Pancreas (tissue), 10 donors: Measurements from ENCODE around the gene IRF7. TPM values are rescaled to one million over a fixed set of nuclear protein-coding genes. Genes with fewer than 3 reads are reported as not detected.

Source experiments
- ATAC-seq, 4 donors: fragments of 200-7000 bp; cut with Tn5 transposase; one replicate each; pipeline versions ENCODE4 v1.8.0 to v1.9.1; 2020; ENCODE audit warnings: mild to moderate bottlenecking in 4 of 4, moderate library complexity in 4 of 4
- DNase-seq, 6 donors: peaks; one replicate each; pipeline ENCODE4 v3.0.0-alpha.2; 2020
- FAIRE-seq: peaks from 2 replicates; lab custom pipeline; 2012; peaks lifted over from hg19 to GRCh38; lab: Jason Lieb, UNC
- H3K27ac ChIP-seq, 4 donors: fragments of 200-600 bp; sonication (generic); 1 replicate in 3 of 4; 2 replicates in 1 of 4; pipeline versions ENCODE4 v1.5.0 to v1.8.0; 2020
- H3K27me3 ChIP-seq, 4 donors: fragments of 200-600 bp; one replicate each; pipeline ENCODE4 v1.8.0; 2021
- H3K36me3 ChIP-seq, 3 donors: fragments of 200-600 bp; sonication (generic) in 1 of 3; one replicate each; pipeline versions ENCODE4 v1.5.0 to v1.8.0; 2020 to 2021
- H3K4me1 ChIP-seq, 3 donors: fragments of 200-600 bp; one replicate each; pipeline ENCODE4 v1.8.0; 2021
- H3K4me3 ChIP-seq, 4 donors: fragments of 200-600 bp; sonication (generic) in 2 of 4; one replicate each; pipeline versions ENCODE4 v1.5.0 to v1.8.0; 2020 to 2021
- H3K9me3 ChIP-seq, 4 donors: fragments of 200-600 bp; one replicate each; pipeline ENCODE4 v1.8.0; 2021
- CTCF ChIP-seq, 4 donors: fragments of 200-600 bp; sonication (generic) in 3 of 4; IDR thresholded peaks; one replicate each; pipeline versions ENCODE4 v1.5.0 to v1.8.0; 2021; ENCODE audit warnings: antibody characterized with exemption in 4 of 4
- WGBS, 2 donors: extraction: QIAGEN DNeasy Blood & Tissue Kit; methylation state at CpG; one replicate each; pipeline ENCODE4 v1.1.7; 2013; 5-methylcytosine and 5-hydroxymethylcytosine counted together
- intact Hi-C, 3 donors: fragments of 100-400 bp; cut with DNase I; formaldehyde crosslinking; loops; one replicate each; pipeline versions ENCODE4 v1.11.1 to v1.14.2; 2022
- polyA plus RNA-seq, 2 donors: library from polyadenylated mRNA; stranded (reverse); fragments of 200-250 nt; gene quantifications; one replicate each; pipeline ENCODE4 v1.2.3, GENCODE V29; 2013
- total RNA-seq, 6 donors: library from RNA; stranded (reverse); fragmentation: NEBNext Ultra II Directional in 4 of 6; extraction: Animal tissue kit (Norgen Biotek cat#: 25700) in 4 of 6; gene quantifications; one replicate each; pipeline versions ENCODE4 v1.2.1 to v1.2.4, GENCODE V29; 2021 to 2023
- donor health status: healthy with polysubstance abuse.
- donor health status: DM: no; HTN: no; CAD: no; lungs with moderate emphysema.
- donor health status: DM: no; HTN: no; CAD: no.
- donor health status: control.
- donor health status: control.
- donor health status: Bipolar disorder and iron deficiency.
- donor health status: DM: yes; HTN: yes; CAD: no.
- donor health status: DM: no; HTN: no; CAD: no.
- donor health status: DM: no; HTN: no; CAD: no.
- donor health status: DM: yes; HTN: yes; CAD: no.

IRF7 gene
- total and polyA plus RNA-seq, 8 donors = 4.0 to 36.6 (median 10.2) TPM

- DNase-seq (peak in 4 of 6 donors; percentile 26 to 69 (median 45)), ATAC-seq (no peak), FAIRE-seq (no peak)
- Histone ChIP-seq H3K36me3 (peaks cover 0 to 18% (median 12%) of the 10 kb centered on the region in 3 donors), H3K27me3 (no peaks in the 10 kb centered on the region), H3K4me3 (peak overlapping the region in 1 of 4 donors; percentile 50), H3K4me1 (peaks cover 0 to 9% (median 7%) of the 10 kb centered on the region in 3 donors), H3K9me3 (no peaks in the 10 kb centered on the region), H3K27ac (peak overlapping the region in 2 of 4 donors; percentile 89 to 91)
- TF ChIP-seq CTCF (IDR thresholded peaks at IDR 0.05) = no peak
- intact Hi-C loops = no loop called here
- WGBS, 2 donors = 88 to 90% methylated on average over 37 to 39 of the region's 39 CpGs
Measured at GRCh38 chr11:616320-617198, 809 bp upstream of the IRF7 start.

- intact Hi-C loops = no loop called here
- H3K9me3 ChIP-seq = no peaks in the 10 kb centered on the region
- H3K27me3 ChIP-seq = no peaks in the 10 kb centered on the region
- DNase-seq (peak; percentile 46 to 76 (median 68)), ATAC-seq (peak; percentile 2 to 33 (median 18)), FAIRE-seq (no peak)
- TF ChIP-seq CTCF (IDR thresholded peaks at IDR 0.05) = no peak
- peak overlapping the region; percentile 79 to 91 (median 84) for H3K27ac ChIP-seq
- peak overlapping the region; percentile 29 to 53 (median 50) for H3K4me3 ChIP-seq
- H3K4me1 ChIP-seq = peaks cover 0 to 9% (median 7%) of the 10 kb centered on the region in 3 donors
- 52 to 72% methylated on average over 68 of the region's 68 CpGs for WGBS, 2 donors
- H3K36me3 ChIP-seq = peaks cover 0 to 35% (median 19%) of the 10 kb centered on the region in 3 donors
Measured at GRCh38 chr11:614623-615503, 887 bp downstream of the IRF7 start.

GRCh38 chr11:614021-614622 lies 1.6 kb downstream of the IRF7 start:
- H3K9me3 ChIP-seq = no peaks in the 10 kb centered on the region
- H3K27me3 ChIP-seq = no peaks in the 10 kb centered on the region
- no peak for TF ChIP-seq CTCF (IDR thresholded peaks at IDR 0.05)
- 74 to 87% methylated on average over 11 to 14 of the region's 14 CpGs for WGBS, 2 donors
- peaks cover 0 to 9% (median 7%) of the 10 kb centered on the region in 3 donors for H3K4me1 ChIP-seq
- FAIRE-seq = no peak
- ATAC-seq = no peak
- peaks cover 0 to 41% (median 26%) of the 10 kb centered on the region in 3 donors for H3K36me3 ChIP-seq
- peak overlapping the region in 1 of 4 donors; percentile 51 for H3K4me3 ChIP-seq
- DNase-seq = peak in 4 of 6 donors; percentile 27 to 83 (median 50)
- intact Hi-C loops = no loop called here
- H3K27ac ChIP-seq = peak overlapping the region; percentile 79 to 91 (median 84)

GRCh38 chr11:613369-613968 lies 2.3 kb downstream of the IRF7 start:
- Histone ChIP-seq H3K27ac (peak overlapping the region in 1 of 4 donors; percentile 80), H3K4me1 (peaks cover 0 to 9% (median 7%) of the 10 kb centered on the region in 3 donors), H3K9me3 (no peaks in the 10 kb centered on the region), H3K27me3 (no peaks in the 10 kb centered on the region), H3K36me3 (peaks cover 0 to 47% (median 32%) of the 10 kb centered on the region in 3 donors), H3K4me3 (no peak overlapping the region)
- WGBS, 2 donors = 75 to 76% methylated on average over 33 to 36 of the region's 36 CpGs
- intact Hi-C loops = no loop called here
- TF ChIP-seq CTCF (IDR thresholded peaks at IDR 0.05) = no peak
- ATAC-seq = peak in 2 of 4 donors; percentile 2 to 17
- no peak for FAIRE-seq
- DNase-seq = peak in 5 of 6 donors; percentile 49 to 88 (median 49)
